Gastroesophageal sphincter (tissue), 3 donors: ENCODE results near the gene ELK4.

ENCODE experiments used
- CTCF ChIP-seq, 4 experiments: fragments of 200-600 bp in 2 of 4; fragments of 450-650 bp in 2 of 4; sonication (generic) in 1 of 4; IDR thresholded peaks; one replicate each; pipeline ENCODE4 v1.5.1; 2017 to 2019; ENCODE audit warnings: antibody characterized with exemption in 4 of 4, mild to moderate bottlenecking in 2 of 4, moderate library complexity in 2 of 4
- EP300 ChIP-seq: sonication (generic); formaldehyde crosslinking; IDR thresholded peaks from one replicate; pipeline ENCODE4 v1.6.1; 2017; ENCODE audit warnings: antibody characterized with exemption, mild to moderate bottlenecking

GRCh38 chr1:205582471-205583291 lies 49.1 kb downstream of the ELK4 start:
- TF ChIP-seq CTCF (IDR thresholded peaks at IDR 0.05) (no peak), EP300 (no peak)
